ENCODE data around the gene KIF13A. TPM values are rescaled to one million over a fixed set of nuclear protein-coding genes. Genes with fewer than 3 reads are reported as not detected.

Gene KIF13A
- total RNA-seq, 1 experiment from 2014 or later, result 0.07 TPM

DNA sequence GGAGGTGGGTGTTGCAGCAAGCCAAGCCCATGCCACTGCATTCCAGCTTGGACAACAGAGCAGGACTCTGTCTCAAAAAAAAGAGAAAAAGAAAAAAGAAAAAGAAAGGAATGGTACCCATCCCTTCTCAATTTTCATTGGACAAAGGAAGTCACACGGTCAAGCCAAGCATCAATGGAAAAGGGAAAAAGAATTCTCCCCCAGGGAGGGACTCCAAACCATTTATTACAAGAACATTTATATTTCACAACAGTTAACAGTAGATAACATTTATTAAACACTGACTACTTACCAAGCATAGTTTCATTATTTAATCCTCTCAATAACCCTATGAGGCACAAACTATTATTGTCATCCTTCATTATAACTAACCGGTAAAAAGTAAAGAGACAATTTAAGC, 6.6 kb upstream of the KIF13A start:
- Histone ChIP-seq H3K4me3 (ENCODE audit: low read length) (no peak overlapping the region), H3K36me3 (ENCODE audit: insufficient read depth, low read length) (no peaks in the 10 kb centered on the region), H3K27ac (ENCODE audit: low read length) (no peak overlapping the region), H3K9me3 (ENCODE audit: low read length) (no peaks in the 10 kb centered on the region), H3K4me2 (ENCODE audit: low read depth, low read length, poor library complexity, severe bottlenecking) (no peak overlapping the region), H3K9ac (ENCODE audit: low read length) (no peak overlapping the region), H3K4me1 (ENCODE audit: low read length) (no peaks in the 10 kb centered on the region), H3K79me2 (ENCODE audit: low read length) (no peaks in the 10 kb centered on the region), H2AFZ (ENCODE audit: low read length) (no peak overlapping the region), H3K27me3 (ENCODE audit: low read length) (no peaks in the 10 kb centered on the region), H3K9me2 (replicated peaks; ENCODE audit: insufficient read depth, low read length) (no peaks in the 10 kb centered on the region), H4K20me1 (ENCODE audit: insufficient read depth, low read depth, low read length) (no peaks in the 10 kb centered on the region)
- DNase-seq, result no peak

DNA sequence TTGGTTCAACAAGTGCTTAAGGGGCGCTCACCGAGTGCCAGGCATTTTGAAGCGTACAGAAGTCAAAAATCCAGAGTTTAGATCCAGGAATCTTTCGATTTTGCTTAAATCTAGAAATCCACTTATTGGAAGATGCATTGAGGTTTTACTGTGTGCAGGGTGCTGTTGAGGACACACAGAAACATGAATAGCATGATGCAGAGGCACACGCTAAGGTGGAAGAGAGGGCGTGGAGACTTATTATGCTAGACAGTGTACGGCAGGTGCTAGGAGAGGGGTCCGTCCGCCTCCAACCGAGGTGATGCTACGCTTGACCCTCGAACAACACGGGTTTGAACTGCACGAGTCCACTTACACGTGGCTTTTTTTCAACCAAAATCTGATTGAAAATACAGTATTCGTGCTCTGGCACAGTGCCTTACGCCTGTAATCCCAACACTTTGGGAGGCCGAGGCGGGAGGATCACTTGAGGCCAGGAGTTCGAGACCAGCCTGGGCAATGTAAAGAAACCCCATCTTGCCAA, 1.0 kb upstream of the KIF13A start:
- Histone ChIP-seq H3K4me2 (ENCODE audit: low read depth, low read length, poor library complexity, severe bottlenecking) (peak overlapping the region; percentile 65), H3K4me1 (ENCODE audit: low read length) (peaks cover 5% of the 10 kb centered on the region), H3K27ac (ENCODE audit: low read length) (no peak overlapping the region), H3K9me3 (ENCODE audit: low read length) (no peaks in the 10 kb centered on the region), H3K79me2 (ENCODE audit: low read length) (no peaks in the 10 kb centered on the region), H3K4me3 (ENCODE audit: low read length) (peak overlapping the region; percentile 60; the same call in 1 of the 2 replicates), H3K36me3 (ENCODE audit: insufficient read depth, low read length) (no peaks in the 10 kb centered on the region), H3K9ac (ENCODE audit: low read length) (no peak overlapping the region), H3K27me3 (ENCODE audit: low read length) (no peaks in the 10 kb centered on the region), H4K20me1 (ENCODE audit: insufficient read depth, low read depth, low read length) (no peaks in the 10 kb centered on the region), H3K9me2 (replicated peaks; ENCODE audit: insufficient read depth, low read length) (no peaks in the 10 kb centered on the region), H2AFZ (ENCODE audit: low read length) (peak overlapping the region; percentile 67; the same call in 1 of the 2 replicates)
- no peak for DNase-seq

DNA sequence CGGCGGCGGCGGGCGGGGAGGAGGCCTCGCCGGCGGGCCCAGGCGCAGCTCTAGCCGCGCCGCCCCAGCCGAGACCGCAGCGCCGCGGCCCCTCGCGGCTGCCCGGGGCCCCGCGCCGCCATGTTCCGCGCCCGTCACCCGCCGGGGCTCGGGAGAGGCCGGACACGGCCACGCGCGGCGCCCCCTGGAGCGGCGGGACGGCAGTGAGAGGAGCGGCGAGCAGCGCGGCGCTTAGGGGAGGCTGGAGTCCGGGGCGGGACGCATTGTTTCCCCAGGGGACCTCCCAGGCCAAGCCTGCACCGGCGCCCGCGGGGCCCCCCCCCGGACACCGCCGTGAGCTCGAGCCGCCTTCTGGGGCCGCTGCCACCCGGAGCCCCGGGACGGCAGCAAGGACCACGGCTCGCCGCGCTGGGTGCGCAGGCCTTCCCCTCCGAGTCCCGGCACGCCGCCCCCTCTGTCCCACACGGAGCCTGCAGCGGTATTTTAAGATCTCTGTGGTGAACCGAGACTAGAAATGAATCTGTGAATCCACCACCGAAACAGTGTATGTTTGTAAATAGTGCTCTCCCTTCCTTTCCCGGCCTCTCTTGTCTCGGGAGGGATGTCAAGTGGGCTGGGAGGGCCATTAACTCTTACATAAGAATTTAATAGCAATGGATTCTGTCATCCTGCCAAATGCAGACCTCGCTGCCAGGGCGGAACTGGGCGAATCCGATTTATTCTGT, 424 bp upstream of the KIF13A start:
- peak overlapping the region; percentile 49; the same call in 1 of the 2 replicates for H3K9ac ChIP-seq (ENCODE audit: low read length)
- peak; percentile 49 for DNase-seq

DNA sequence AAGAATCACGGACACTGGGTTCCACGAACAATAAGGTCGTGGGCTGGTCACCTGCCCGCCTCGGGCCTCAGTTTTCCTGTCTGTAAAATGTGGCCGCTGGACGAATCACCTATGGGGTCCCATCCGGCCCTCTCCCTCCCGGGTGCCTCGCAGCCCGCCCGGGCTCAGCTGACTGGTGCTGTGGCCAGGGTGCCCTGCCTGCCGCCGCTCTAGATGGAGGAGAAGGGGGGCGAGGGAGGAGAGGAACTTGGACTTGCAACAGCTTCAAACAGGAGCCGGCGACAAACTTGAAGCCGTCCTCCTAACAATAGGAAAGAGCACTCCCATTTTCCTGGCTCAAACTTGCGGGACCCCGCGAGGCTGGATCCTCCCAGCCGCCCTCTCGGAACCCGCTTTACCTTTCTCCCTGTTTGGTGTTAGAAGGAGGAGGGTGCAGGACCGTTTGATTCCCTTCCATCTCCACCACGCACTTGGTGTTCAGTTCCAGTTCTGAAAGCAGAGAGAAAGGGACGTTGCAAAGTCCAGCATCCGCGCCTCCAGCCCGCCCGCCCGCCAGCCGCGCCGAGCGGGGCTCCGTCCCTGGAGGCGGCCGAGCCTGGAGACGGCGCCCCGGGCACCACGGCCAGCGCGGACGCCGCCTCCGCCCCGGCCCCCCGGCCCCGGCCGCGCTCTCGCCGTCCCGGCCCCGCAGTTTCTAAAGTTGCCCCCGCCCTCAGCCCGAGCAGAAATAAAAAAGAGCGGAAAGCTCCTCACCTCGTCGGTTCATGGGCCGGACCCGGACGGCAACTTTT, 584 bp downstream of the KIF13A start:
- Histone ChIP-seq H3K36me3 (ENCODE audit: insufficient read depth, low read length) (no peaks in the 10 kb centered on the region), H3K4me1 (ENCODE audit: low read length) (peaks cover 5% of the 10 kb centered on the region), H3K9ac (ENCODE audit: low read length) (no peak overlapping the region), H3K27ac (ENCODE audit: low read length) (no peak overlapping the region), H3K9me3 (ENCODE audit: low read length) (no peaks in the 10 kb centered on the region), H2AFZ (ENCODE audit: low read length) (no peak overlapping the region), H3K27me3 (ENCODE audit: low read length) (no peaks in the 10 kb centered on the region), H3K79me2 (ENCODE audit: low read length) (no peaks in the 10 kb centered on the region), H3K9me2 (replicated peaks; ENCODE audit: insufficient read depth, low read length) (no peaks in the 10 kb centered on the region), H3K4me2 (ENCODE audit: low read depth, low read length, poor library complexity, severe bottlenecking) (no peak overlapping the region), H4K20me1 (ENCODE audit: insufficient read depth, low read depth, low read length) (no peaks in the 10 kb centered on the region), H3K4me3 (ENCODE audit: low read length) (peak overlapping the region; percentile 30; the same call in 1 of the 2 replicates)
- no peak for DNase-seq

More for the DNA sequence above, 424 bp upstream of the KIF13A start:
- Histone ChIP-seq H3K4me2 (ENCODE audit: low read depth, low read length, poor library complexity, severe bottlenecking) (peak overlapping the region; percentile 65), H3K9me2 (replicated peaks; ENCODE audit: insufficient read depth, low read length) (no peaks in the 10 kb centered on the region), H3K27me3 (ENCODE audit: low read length) (no peaks in the 10 kb centered on the region), H2AFZ (ENCODE audit: low read length) (peak overlapping the region; percentile 67; the same call in 1 of the 2 replicates), H3K27ac (ENCODE audit: low read length) (no peak overlapping the region), H3K4me1 (ENCODE audit: low read length) (peaks cover 5% of the 10 kb centered on the region), H3K79me2 (ENCODE audit: low read length) (no peaks in the 10 kb centered on the region), H3K4me3 (ENCODE audit: low read length) (peak overlapping the region; percentile 60), H3K36me3 (ENCODE audit: insufficient read depth, low read length) (no peaks in the 10 kb centered on the region), H4K20me1 (ENCODE audit: insufficient read depth, low read depth, low read length) (no peaks in the 10 kb centered on the region), H3K9me3 (ENCODE audit: low read length) (no peaks in the 10 kb centered on the region)

DNA sequence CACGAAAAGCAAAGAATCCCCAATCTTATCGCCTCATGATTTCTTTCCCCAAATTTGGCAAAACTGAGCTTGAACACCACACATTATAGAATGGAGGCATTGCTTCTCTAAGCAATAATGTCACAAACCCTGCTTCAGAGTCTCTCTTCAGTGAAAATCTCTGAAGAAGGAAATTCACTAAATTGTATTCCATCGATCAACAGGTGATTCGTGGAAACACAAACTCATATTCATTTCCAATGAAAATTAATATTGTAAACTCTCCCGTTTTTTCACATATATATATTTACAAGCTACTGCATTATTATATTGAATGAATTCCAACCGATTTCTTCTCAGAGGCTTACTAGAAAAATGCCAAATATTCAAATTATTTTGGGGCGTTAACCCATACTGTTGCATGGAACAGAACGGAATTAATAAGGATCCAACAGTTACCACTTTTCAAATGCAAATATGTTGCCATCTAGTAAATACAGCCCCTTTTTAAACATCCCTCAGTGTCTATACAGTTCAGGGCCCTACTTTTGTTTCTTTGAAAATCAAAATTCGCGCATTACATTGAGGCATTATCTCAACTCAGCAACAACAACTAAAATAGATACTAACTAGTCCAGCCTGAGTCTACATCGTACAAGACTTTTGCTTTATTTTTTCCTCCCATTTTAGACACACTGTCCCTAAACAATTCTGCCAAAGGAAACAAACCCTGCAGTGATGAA, 1.3 kb downstream of the KIF13A start:
- Histone ChIP-seq H4K20me1 (ENCODE audit: insufficient read depth, low read depth, low read length) (no peaks in the 10 kb centered on the region), H3K27me3 (ENCODE audit: low read length) (no peaks in the 10 kb centered on the region), H3K4me1 (ENCODE audit: low read length) (peaks cover 5% of the 10 kb centered on the region), H3K9ac (ENCODE audit: low read length) (no peak overlapping the region), H3K4me2 (ENCODE audit: low read depth, low read length, poor library complexity, severe bottlenecking) (no peak overlapping the region), H3K4me3 (ENCODE audit: low read length) (no peak overlapping the region), H3K9me3 (ENCODE audit: low read length) (no peaks in the 10 kb centered on the region), H3K27ac (ENCODE audit: low read length) (no peak overlapping the region), H3K79me2 (ENCODE audit: low read length) (no peaks in the 10 kb centered on the region), H3K36me3 (ENCODE audit: insufficient read depth, low read length) (no peaks in the 10 kb centered on the region), H3K9me2 (replicated peaks; ENCODE audit: insufficient read depth, low read length) (no peaks in the 10 kb centered on the region), H2AFZ (ENCODE audit: low read length) (no peak overlapping the region)
- DNase-seq, result no peak

DNA sequence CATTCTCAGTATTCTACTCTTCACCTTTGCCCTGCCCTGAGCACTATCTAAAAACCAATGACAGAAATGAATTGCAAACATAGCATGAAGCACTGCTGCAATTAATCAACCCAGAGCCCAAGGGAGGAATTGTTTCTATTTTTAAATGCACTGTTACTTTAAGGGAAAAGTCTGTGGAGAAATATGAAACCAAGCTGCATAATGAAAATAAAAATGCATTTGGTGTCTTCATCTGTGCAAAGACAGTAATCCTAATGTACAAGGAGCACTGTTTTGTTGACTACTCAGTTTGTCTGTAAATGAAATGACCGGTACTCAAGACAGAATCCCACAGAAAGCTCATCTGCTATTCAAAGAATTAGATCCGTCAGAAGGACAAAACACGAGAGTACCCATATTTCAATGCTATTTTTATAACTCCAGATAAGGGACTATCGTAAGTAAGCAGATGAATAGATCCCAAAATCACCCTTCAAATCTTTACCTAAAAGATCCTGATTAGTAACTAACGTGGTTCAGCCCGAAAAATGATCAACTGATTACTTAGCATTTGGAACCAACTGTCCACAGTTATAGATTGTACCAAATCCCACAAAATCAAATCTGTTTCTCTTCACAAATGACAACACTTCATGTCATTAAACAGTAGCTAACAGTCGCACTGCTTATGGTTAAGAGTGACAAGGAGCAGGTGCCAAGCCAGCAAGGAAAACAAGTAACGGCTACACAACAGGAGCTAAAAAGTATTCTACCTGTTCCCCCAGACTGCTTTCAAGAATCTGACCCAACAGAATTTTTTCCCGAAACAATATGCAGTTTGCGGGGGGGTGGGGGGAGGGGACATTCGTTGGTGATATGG, 2.4 kb downstream of the KIF13A start:
- Histone ChIP-seq H3K79me2 (ENCODE audit: low read length) (no peaks in the 10 kb centered on the region), H2AFZ (ENCODE audit: low read length) (no peak overlapping the region), H3K4me2 (ENCODE audit: low read depth, low read length, poor library complexity, severe bottlenecking) (no peak overlapping the region)

DNA sequence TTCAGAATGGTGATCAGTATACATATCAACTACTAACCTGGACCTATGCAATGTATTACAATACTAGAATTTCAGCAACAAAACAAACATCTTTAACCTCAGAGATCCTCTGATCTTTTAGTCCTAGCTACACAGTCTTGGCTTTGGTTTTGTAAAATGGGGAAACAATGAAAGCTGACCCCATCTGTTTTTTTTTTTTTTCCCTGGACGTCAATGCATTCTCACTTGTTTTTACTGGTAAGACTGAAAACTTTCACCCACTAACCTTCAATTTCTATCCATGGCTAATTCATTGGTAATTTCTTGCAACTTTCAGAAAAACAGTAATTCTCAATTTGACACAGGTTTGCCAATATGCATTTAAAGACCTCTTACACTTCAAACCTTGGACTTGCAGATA, 3.0 kb downstream of the KIF13A start:
- Histone ChIP-seq H3K4me3 (ENCODE audit: low read length) (no peak overlapping the region), H3K27me3 (ENCODE audit: low read length) (no peaks in the 10 kb centered on the region), H4K20me1 (ENCODE audit: insufficient read depth, low read depth, low read length) (no peaks in the 10 kb centered on the region), H3K36me3 (ENCODE audit: insufficient read depth, low read length) (no peaks in the 10 kb centered on the region), H3K9ac (ENCODE audit: low read length) (no peak overlapping the region), H3K9me2 (replicated peaks; ENCODE audit: insufficient read depth, low read length) (no peaks in the 10 kb centered on the region), H3K27ac (ENCODE audit: low read length) (no peak overlapping the region), H3K4me2 (ENCODE audit: low read depth, low read length, poor library complexity, severe bottlenecking) (no peak overlapping the region), H2AFZ (ENCODE audit: low read length) (no peak overlapping the region), H3K9me3 (ENCODE audit: low read length) (no peaks in the 10 kb centered on the region), H3K79me2 (ENCODE audit: low read length) (no peaks in the 10 kb centered on the region), H3K4me1 (ENCODE audit: low read length) (peaks cover 5% of the 10 kb centered on the region)
- DNase-seq, result no peak

More for the DNA sequence above, 2.4 kb downstream of the KIF13A start:
- no peak for DNase-seq
- no peak overlapping the region for H3K27ac ChIP-seq (ENCODE audit: low read length)
- no peaks in the 10 kb centered on the region for H3K36me3 ChIP-seq (ENCODE audit: insufficient read depth, low read length)
- no peaks in the 10 kb centered on the region for H3K27me3 ChIP-seq (ENCODE audit: low read length)
- H3K4me1 ChIP-seq (ENCODE audit: low read length), result peaks cover 5% of the 10 kb centered on the region
- no peaks in the 10 kb centered on the region for H3K9me3 ChIP-seq (ENCODE audit: low read length)
- H3K9ac ChIP-seq (ENCODE audit: low read length), result no peak overlapping the region
- H3K9me2 ChIP-seq (replicated peaks; ENCODE audit: insufficient read depth, low read length), result no peaks in the 10 kb centered on the region
- H4K20me1 ChIP-seq (ENCODE audit: insufficient read depth, low read depth, low read length), result no peaks in the 10 kb centered on the region
- no peak overlapping the region for H3K4me3 ChIP-seq (ENCODE audit: low read length)

Measured in Karpas-422 (cell line).